22Rv1 (cell line): Measurements from ENCODE around the gene HECW1.

Experiments
- H3K27ac ChIP-seq: fragments of 450-650 bp; 2 replicates; pipeline ENCODE4 v1.5.1; 2017
- CTCF ChIP-seq: fragments of 450-650 bp; IDR thresholded peaks from 2 replicates; pipeline ENCODE4 v1.5.1; 2017; ENCODE audit warnings: mild to moderate bottlenecking
- ZFX ChIP-seq: fragments of 450-650 bp; IDR thresholded peaks from 2 replicates; pipeline ENCODE4 v1.6.1; 2017; ENCODE audit warnings: antibody characterized with exemption, borderline replicate concordance

Gene HECW1

GRCh38 chr7:43486634-43487033 is 374.2 kb downstream of the HECW1 start:
- no peak for TF ChIP-seq ZFX
- TF ChIP-seq CTCF: no peak

GRCh38 chr7:43487731-43488073 is 375.3 kb downstream of the HECW1 start:
- TF ChIP-seq ZFX: no peak
- TF ChIP-seq CTCF: no peak
- no peak overlapping the region for H3K27ac ChIP-seq

More at GRCh38 chr7:43486634-43487033, 374.2 kb downstream of the HECW1 start:
- H3K27ac ChIP-seq: no peak overlapping the region

- H3K27ac ChIP-seq: no peak overlapping the region
- no peak for TF ChIP-seq CTCF
- TF ChIP-seq ZFX: no peak
Measured at GRCh38 chr7:43489257-43489656, 376.8 kb downstream of the HECW1 start.

GRCh38 chr7:43490016-43490415 is 377.6 kb downstream of the HECW1 start:
- TF ChIP-seq CTCF (no peak), ZFX (no peak)
- H3K27ac ChIP-seq: no peak overlapping the region

GRCh38 chr7:43491123-43491522 is 378.7 kb downstream of the HECW1 start:
- no peak for TF ChIP-seq ZFX
- no peak overlapping the region for H3K27ac ChIP-seq

- H3K27ac ChIP-seq: no peak overlapping the region
- TF ChIP-seq CTCF: no peak
- no peak for TF ChIP-seq ZFX
Measured at GRCh38 chr7:43491984-43492383, 379.5 kb downstream of the HECW1 start.

- TF ChIP-seq CTCF: no peak
- TF ChIP-seq ZFX: no peak
Measured at GRCh38 chr7:43492896-43493295, 380.4 kb downstream of the HECW1 start.

GRCh38 chr7:43495572-43495971 is 383.1 kb downstream of the HECW1 start:
- TF ChIP-seq ZFX: no peak
- no peak for TF ChIP-seq CTCF
- H3K27ac ChIP-seq: no peak overlapping the region

More at GRCh38 chr7:43492896-43493295, 380.4 kb downstream of the HECW1 start:
- no peak overlapping the region for H3K27ac ChIP-seq
